Omental fat pad (tissue), 4 donors: Measurements from ENCODE around the gene ZEB1. TPM values are rescaled to one million over a fixed set of nuclear protein-coding genes. Genes with fewer than 3 reads are reported as not detected.
"Not testable (repeated sequence)": the region's sequence is repeated elsewhere in the genome, so short reads cannot be mapped to it uniquely, and the experiment has no call there.

Experiments
- ATAC-seq: fragments of 150-250 bp; one replicate; pipeline ENCODE4 v1.9.1; 2016; ENCODE audit warnings: mild to moderate bottlenecking, moderate library complexity; ENCODE audit not compliant: low FRiP score
- DNase-seq: peaks from one replicate; pipeline ENCODE4 v3.0.0-alpha.2; 2019; ENCODE audit warnings: low spot score
- total RNA-seq, 4 donors: library from RNA; depleted of rRNA; stranded (reverse); fragments of >200 nt; gene quantifications; one replicate each; pipeline ENCODE4 v1.1.0, GENCODE V29; 2016
- TF ChIP-seq, protein P1 (sequence below), 3 donors: fragments of 450-650 bp; IDR thresholded peaks; one replicate each; pipeline ENCODE4 v1.5.1; 2016 to 2017; ENCODE audit warnings: antibody characterized with exemption in 3 of 3, mild to moderate bottlenecking in 3 of 3, moderate library complexity in 2 of 3

The ZEB1 gene
- total RNA-seq, 4 donors from 2014 or later: 56.6 to 128 (median 71.9) TPM

DNA sequence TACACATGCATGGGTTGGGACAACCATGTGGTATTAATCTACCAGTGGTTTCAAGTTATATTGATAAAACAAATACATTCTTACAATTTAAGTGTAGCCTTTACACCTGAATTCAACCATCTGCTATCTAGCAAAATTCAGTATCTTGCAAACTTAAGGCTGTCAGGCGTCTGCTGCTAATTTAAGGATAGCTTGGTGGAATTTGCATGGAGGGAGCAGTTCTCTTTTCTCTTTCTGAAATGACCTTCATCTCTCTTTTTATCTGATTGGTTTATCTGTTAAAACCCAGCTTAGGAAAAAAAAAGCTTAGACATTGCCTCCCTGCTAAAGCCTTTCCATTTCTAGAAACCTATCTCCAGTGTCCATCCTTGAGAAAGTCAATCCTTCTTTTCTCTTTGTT lies 102.3 kb downstream of the ZEB1 start:
- TF ChIP-seq, protein P1, sequence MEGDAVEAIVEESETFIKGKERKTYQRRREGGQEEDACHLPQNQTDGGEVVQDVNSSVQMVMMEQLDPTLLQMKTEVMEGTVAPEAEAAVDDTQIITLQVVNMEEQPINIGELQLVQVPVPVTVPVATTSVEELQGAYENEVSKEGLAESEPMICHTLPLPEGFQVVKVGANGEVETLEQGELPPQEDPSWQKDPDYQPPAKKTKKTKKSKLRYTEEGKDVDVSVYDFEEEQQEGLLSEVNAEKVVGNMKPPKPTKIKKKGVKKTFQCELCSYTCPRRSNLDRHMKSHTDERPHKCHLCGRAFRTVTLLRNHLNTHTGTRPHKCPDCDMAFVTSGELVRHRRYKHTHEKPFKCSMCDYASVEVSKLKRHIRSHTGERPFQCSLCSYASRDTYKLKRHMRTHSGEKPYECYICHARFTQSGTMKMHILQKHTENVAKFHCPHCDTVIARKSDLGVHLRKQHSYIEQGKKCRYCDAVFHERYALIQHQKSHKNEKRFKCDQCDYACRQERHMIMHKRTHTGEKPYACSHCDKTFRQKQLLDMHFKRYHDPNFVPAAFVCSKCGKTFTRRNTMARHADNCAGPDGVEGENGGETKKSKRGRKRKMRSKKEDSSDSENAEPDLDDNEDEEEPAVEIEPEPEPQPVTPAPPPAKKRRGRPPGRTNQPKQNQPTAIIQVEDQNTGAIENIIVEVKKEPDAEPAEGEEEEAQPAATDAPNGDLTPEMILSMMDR (IDR thresholded peaks at IDR 0.05): no peak
- ATAC-seq: no peak
- DNase-seq: no peak

DNA sequence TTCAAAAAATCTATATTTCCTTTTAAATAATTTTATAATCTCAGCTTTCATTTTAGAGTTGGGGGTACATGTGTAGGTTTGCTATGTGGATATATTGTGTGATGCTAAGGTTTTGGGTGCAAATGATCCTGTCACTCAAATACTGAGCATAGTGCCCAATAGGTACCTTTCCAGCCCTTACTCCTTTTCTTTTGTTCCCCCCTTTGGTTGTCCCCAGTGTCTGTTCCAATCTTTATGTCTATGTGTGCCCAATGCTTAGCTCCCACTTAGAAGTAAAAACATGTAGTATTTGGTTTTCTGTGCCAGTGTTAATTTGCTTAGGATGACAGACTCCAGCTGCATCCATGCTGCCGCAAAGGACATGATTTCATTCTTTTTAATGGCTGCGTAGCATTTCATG lies 103.6 kb downstream of the ZEB1 start:
- no peak for ATAC-seq
- DNase-seq: no peak
- TF ChIP-seq, protein P1 (IDR thresholded peaks at IDR 0.05): no peak

DNA sequence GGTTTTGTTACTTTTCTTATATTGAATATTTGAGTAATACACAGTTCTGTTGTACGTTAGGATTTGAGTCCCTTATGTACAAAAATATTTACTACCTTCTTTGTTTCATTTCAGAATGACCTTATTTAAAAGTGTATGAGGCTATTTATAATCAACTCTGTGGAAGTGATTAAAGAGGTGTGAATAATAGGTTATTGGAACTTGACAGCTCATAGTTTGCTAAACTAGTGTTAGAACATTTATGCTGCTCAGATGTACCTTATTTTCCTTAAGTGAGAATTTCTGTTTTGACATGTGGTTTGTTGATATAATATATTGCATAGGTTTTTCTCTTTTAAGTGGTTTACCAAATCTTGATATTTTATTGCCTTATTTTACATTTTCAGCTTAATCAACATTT lies 105.5 kb downstream of the ZEB1 start:
- TF ChIP-seq, protein P1 (IDR thresholded peaks at IDR 0.05): no peak
- DNase-seq: no peak
- ATAC-seq: no peak

DNA sequence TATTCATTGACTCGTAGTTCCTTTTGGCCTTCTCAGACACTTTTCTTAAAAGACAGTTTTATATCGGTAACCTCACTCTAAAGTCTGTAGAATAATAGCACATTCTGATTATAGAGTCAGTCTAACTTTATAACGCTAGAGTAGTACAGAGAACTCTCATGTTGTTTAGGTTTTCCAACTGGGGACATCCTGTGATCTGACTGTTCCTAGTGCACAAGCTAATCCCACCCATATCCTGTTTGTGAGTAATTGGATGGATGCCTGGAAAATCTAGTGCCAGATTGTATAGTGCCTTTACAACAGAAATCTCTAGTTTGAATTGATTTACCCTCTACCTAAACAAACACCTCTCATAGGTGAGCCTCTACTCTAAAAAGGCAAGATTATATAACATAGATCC lies 107.4 kb downstream of the ZEB1 start:
- ATAC-seq: no peak
- TF ChIP-seq, protein P1 (IDR thresholded peaks at IDR 0.05): no peak
- no peak for DNase-seq

DNA sequence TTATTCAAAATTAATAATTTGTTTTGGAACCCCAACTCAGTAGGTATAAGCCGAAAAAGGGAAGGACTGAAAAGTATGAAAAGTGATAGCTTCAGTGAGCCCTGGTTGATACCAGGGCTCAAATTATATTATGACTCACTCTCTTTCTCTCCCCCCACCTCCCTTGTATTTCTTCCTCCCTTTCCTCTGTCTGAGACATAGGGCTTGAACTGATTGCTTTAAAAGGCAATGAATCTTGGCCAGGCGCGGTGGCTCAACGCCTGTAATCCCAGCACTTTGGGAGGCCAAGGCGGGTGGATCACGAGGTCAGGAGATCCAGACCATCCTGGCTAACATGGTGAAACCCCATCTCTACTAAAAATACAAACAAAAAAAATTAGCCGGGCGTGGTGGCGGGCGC lies 108.3 kb downstream of the ZEB1 start:
- not testable (repeated sequence) for ATAC-seq, DNase-seq

DNA sequence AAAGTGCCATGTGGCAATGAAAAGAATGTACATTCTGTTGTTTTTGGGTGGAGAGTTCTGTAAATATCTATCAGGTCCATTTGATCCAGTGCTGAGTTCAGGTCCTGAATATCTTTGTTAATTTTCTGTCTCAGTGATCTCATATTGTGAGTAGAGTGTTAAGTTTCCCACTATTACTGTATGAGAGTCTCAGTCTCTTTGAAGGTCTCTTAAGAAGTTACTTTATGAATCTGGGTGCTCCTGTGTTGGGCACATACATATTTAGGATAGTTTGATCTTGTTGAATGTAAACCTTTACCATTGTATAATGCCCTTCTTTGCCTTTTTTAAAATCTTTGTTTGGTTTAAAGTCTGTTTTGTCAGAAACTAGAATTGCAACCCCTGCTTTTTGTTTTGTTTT lies 109.5 kb downstream of the ZEB1 start:
- not testable (repeated sequence) for ATAC-seq, DNase-seq

DNA sequence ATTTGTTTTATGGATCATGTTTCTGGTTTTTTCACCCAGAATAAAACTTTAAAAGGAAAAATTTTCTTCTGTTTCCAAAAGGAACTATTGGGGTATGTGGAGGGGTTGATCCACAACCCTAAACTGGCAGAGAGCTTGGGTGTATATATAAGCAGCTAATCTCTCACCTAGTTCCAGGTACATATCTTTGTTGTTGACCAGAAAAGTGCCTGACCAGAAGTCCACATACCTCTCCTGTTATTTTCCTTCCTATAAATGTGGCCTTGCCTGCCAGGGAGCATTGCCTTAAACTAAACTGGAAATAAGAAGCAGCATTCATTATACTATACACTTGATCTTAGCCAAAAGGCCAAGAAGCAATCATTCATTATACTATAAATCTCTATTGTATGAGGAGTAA lies 112.0 kb downstream of the ZEB1 start:
- TF ChIP-seq, protein P1 (IDR thresholded peaks at IDR 0.05): no peak
- ATAC-seq: no peak
- no peak for DNase-seq

DNA sequence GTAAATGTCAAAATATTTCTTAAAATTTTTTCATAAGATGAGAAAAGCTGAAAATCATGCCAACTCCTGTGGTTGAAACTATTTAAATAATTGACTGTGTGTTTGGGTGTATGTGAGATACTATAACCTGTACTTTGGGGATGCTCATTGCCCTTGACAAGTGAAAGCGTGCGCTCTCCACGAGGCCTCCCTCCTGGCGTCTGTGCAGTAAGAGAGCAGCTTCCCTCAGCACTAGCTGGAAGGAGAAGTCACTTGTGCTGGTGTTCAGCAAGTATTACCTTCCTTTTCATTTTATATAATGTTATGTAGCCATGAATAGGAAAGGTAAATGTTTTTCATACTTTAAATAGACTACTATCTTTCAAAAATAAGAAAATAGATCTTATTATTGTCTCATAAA lies 118.9 kb downstream of the ZEB1 start:
- DNase-seq: no peak
- no peak for ATAC-seq

More for the DNA sequence above, 118.9 kb downstream of the ZEB1 start:
- TF ChIP-seq, protein P1 (IDR thresholded peaks at IDR 0.05): no peak
